BJ (cell line): Measurements from ENCODE around the gene GALNS. TPM values are rescaled to one million over a fixed set of nuclear protein-coding genes. Genes with fewer than 3 reads are reported as not detected.

Source experiments
- CTCF ChIA-PET: fragments of 350-600 bp; formaldehyde crosslinking; extraction: SDS; loops from one replicate; lab custom pipeline; 2021; ENCODE audit warnings: antibody characterized with exemption, inconsistent platforms; lab: Yijun Ruan, JAX
- POLR2A ChIA-PET: fragments of 300-600 bp; sonication (Branson Sonifier 250); formaldehyde crosslinking; extraction: SDS; loops from one replicate; lab custom pipeline; 2021; ENCODE audit warnings: antibody characterized with exemption; lab: Charles Lee
- DNase-seq: peaks from one replicate; pipeline ENCODE4 v3.0.0-alpha.2; 2011; ENCODE audit warnings: low read depth
- H3K27me3 ChIP-seq: 2 replicates; pipeline ENCODE4 v1.6.0; 2011; ENCODE audit warnings: low read length; ENCODE audit not compliant: control insufficient read depth, insufficient read depth
- H3K36me3 ChIP-seq: 2 replicates; pipeline ENCODE4 v1.5.1; 2011; ENCODE audit warnings: low read length; ENCODE audit not compliant: control insufficient read depth, insufficient read depth
- H3K4me3 ChIP-seq: 2 replicates; pipeline ENCODE4 v1.5.1; 2011; ENCODE audit warnings: low read depth, mild to moderate bottlenecking, control low read depth, low read length
- CTCF ChIP-seq: IDR thresholded peaks from 2 replicates; pipeline ENCODE4 v1.5.1; 2011; ENCODE audit warnings: low read depth, mild to moderate bottlenecking, control low read depth, inconsistent platforms, low read length, moderate library complexity; ENCODE audit not compliant: insufficient read depth
- polyA plus RNA-seq: library from polyadenylated mRNA; depleted of rRNA; stranded (reverse); fragments of >200 nt; gene quantifications from 2 replicates; pipeline ENCODE4 v1.2.3, GENCODE V29; 2011

The GALNS gene
- polyA plus RNA-seq, 1 experiment = 9.7 TPM

DNA sequence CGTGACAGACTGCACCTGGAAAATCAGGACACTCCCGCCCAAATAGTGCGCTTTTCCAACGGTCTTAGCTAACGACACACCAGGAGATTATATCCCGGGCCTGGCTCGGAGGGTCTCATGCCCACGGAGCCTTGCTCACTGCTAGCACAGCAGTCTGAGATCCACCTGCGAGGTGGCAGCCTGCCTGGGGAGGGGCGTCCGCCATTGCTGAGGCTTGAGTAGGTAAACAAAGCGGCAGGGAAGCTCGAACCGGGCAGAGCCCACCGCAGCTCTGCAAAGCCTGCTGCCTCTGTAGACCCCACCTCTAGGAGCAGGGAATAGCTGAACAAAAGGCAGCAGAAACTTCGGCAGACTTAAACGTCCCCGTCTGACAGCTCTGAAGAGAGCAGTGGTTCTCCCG lies 5.1 kb downstream of the GALNS start:
- no peak overlapping the region for H3K4me3 ChIP-seq
- peaks cover 7% of the 10 kb centered on the region for H3K36me3 ChIP-seq
- TF ChIP-seq CTCF = no peak
- ChIA-PET POLR2A (interaction anchor here (0.6 kb wide), 1 partner anchor 635 kb away, joined by 6 read pairs; no protein-coding TSS in a partner anchor), CTCF (interaction anchor here (0.7 to 1.2 kb wide), 4 partner anchors 8 to 136 kb away, joined by 3 to 4 read pairs (median 3); no protein-coding TSS in a partner anchor)
- no peak for DNase-seq
- H3K27me3 ChIP-seq = no peaks in the 10 kb centered on the region

- no peak for DNase-seq
- ChIA-PET CTCF (interaction anchor here (1.2 kb wide), 1 partner anchor 135 kb away, joined by 3 read pairs; no protein-coding TSS in a partner anchor), POLR2A (interaction anchor here (0.6 kb wide), 1 partner anchor 636 kb away, joined by 6 read pairs; no protein-coding TSS in a partner anchor)
- H3K4me3 ChIP-seq = no peak overlapping the region
- peaks cover 7% of the 10 kb centered on the region for H3K36me3 ChIP-seq
- no peaks in the 10 kb centered on the region for H3K27me3 ChIP-seq
- TF ChIP-seq CTCF = no peak
Observed at GRCh38 chr16:88850531-88851199, 6.1 kb downstream of the GALNS start.

DNA sequence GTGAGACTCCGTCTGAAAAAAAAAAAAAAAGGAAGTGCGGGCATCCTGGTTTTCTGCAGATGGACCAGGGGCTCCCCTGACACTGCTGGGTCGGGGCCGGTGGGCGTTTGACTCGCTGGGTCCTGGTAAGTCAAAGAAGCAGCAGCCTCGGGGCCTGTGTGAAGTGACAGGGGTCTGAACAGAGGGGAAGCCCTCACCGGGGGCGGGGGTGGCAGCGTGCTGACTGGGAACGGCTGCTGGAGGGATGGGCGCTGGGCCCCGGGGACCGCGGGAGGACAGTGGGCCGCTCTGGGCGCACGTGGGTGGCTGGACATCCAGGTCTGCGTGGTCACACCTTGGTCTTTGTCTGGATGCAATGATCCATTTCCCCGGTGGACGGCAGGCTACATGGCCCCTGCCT lies 8.2 kb downstream of the GALNS start:
- DNase-seq = no peak
- ChIA-PET CTCF (no interaction called here), POLR2A (no interaction called here)
- Histone ChIP-seq H3K36me3 (peaks cover 5% of the 10 kb centered on the region), H3K27me3 (no peaks in the 10 kb centered on the region), H3K4me3 (no peak overlapping the region)
- no peak for TF ChIP-seq CTCF

DNA sequence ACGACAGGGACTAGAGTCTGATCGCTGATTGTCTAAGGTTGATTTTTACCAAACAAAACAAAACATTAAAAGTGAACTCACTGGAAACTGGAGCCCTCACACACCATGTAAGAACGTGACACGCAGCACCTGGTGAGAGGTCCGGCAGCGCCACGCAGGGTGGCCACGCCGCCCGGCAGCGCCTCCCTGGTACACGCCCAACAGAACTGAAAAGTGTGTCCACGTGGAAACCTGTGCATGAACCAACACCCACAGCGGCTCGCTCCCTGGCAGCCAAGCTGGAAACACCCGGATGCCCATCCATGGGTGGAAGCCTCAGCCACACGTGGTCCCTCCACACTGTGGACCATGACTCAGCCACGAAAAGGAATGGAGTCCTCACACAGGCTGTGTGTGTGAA lies 9.1 kb downstream of the GALNS start:
- ChIA-PET CTCF (interaction anchor here (1.8 kb wide), 1 partner anchor 13 kb away, joined by 8 read pairs; no protein-coding TSS in a partner anchor), POLR2A (no interaction called here)
- Histone ChIP-seq H3K4me3 (no peak overlapping the region), H3K36me3 (peaks cover 7% of the 10 kb centered on the region), H3K27me3 (no peaks in the 10 kb centered on the region)
- no peak for DNase-seq
- TF ChIP-seq CTCF = no peak

- POLR2A ChIA-PET = interaction anchor here (0.6 kb wide), 1 partner anchor 35 kb away, joined by 12 read pairs; no protein-coding TSS in a partner anchor
Observed at GRCh38 chr16:88846088-88846487, 10.7 kb downstream of the GALNS start.

More at GRCh38 chr16:88846088-88846487, 10.7 kb downstream of the GALNS start:
- H3K36me3 ChIP-seq = peaks cover 11% of the 10 kb centered on the region
- CTCF ChIA-PET = interaction anchor here (1.3 to 1.8 kb wide), 2 partner anchors 12 kb away, joined by 3 to 8 read pairs; no protein-coding TSS in a partner anchor
- no peak overlapping the region for H3K4me3 ChIP-seq
- no peak for TF ChIP-seq CTCF
- H3K27me3 ChIP-seq = no peaks in the 10 kb centered on the region
- no peak for DNase-seq
